Right lung (tissue), 5 donors: Measurements from ENCODE around the gene OSBPL2. TPM values are rescaled to one million over a fixed set of nuclear protein-coding genes. Genes with fewer than 3 reads are reported as not detected.

Experiments used
- DNase-seq, 2 donors: peaks; one replicate each; pipeline ENCODE4 v3.0.0-alpha.2; 2013
- polyA plus RNA-seq, 5 donors: library from polyadenylated mRNA; unstranded; fragments of 120-200 nt; gene quantifications; one replicate each; pipeline versions ENCODE4 v1.2.1 to v1.2.3, GENCODE V29; 2013; ENCODE audit warnings: inconsistent platforms in 1 of 5, low replicate concordance in 1 of 5; ENCODE audit not compliant: insufficient read length in 5 of 5, insufficient read depth in 1 of 5

Gene OSBPL2
- polyA plus RNA-seq, 5 donors, result 25.8 to 32.7 (median 29.1) TPM

DNA sequence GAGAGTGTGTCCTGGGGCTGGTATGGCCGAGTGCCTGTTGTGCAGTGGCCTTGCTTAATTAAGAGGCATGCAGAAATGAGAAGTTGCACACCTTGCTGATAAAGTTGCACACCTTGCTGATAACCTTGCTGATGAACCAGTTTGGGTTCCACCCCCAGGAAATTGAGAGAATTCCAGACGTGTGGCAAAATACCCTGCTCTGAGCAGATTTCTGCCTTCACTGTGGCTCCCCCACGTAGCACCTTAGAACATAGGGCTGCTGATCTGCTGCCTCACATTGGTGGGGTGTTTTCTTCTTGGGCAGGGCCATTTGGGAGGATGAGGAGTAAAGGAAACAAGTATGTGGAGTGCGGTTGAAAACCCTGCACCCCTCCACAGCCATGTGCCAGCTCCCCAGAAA, 42.0 kb downstream of the OSBPL2 start:
- no peak for DNase-seq

GRCh38 chr20:62281161-62281933, 43.0 kb downstream of the OSBPL2 start:
- DNase-seq, result no peak

DNA sequence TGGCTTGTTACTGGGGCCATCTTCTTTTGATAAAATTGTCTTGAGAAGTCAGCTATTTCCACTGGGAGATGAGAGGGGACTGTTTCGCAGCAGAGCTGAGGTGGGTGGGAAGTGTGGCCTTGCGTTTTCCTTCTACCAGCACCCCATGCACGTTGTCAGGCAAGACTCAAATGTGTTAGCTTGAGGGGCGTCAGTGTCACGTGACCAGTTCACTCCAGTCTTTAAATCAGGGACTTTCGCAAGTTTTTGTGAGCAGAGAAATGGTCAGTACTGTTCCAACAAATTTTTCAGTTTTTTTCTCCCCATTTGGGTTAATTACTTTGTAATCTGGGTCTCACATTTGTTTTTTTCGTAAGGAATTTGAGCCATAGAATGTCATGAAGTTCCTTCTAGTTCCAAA, 43.8 kb downstream of the OSBPL2 start:
- no peak for DNase-seq

GRCh38 chr20:62282877-62283503, 44.7 kb downstream of the OSBPL2 start:
- DNase-seq, result no peak

- DNase-seq, result no peak
Observed at GRCh38 chr20:62284448-62284847, 46.1 kb downstream of the OSBPL2 start.

DNA sequence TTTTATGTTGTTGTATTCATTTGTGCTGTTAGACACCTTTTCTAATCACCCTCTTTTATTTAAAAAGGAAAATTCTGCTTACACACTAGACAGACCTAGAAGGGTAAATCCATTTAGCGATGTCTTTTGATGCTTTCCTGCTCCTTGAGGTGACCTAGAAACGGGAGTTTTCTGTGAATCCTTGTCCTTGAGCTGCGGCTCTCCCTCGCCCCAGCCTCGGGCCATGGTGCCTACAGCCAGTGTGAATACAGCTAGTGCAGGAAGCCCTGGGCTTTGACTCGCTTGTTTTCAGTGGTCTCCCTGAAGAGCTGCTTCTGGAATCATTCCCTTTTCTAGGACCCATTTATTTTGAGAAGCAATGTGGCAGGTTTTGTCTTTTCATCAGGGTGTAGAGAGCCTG, 46.8 kb downstream of the OSBPL2 start:
- DNase-seq, result no peak

DNA sequence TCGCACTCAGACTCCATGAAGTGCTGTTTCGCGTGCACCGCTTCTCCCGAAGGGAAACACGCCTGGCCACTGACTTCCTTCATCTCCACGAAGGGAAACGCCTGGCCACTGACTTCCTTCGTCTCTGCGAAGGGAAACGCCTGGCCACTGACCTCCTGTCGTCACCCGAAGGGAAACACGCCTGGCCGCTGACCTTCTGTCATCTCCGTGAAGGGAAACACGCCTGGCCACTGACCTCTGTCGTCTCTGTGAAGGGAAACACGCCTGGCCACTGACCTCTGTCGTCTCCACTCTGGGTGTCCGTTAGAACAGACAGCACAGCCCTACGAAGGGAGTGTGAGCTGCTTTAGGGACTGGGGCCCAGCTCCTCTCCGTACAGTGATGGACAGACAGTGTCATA, 47.4 kb downstream of the OSBPL2 start:
- DNase-seq, result peak; percentile 29 to 46

- DNase-seq, result no peak
Observed at GRCh38 chr20:62286493-62287064, 48.3 kb downstream of the OSBPL2 start.

DNA sequence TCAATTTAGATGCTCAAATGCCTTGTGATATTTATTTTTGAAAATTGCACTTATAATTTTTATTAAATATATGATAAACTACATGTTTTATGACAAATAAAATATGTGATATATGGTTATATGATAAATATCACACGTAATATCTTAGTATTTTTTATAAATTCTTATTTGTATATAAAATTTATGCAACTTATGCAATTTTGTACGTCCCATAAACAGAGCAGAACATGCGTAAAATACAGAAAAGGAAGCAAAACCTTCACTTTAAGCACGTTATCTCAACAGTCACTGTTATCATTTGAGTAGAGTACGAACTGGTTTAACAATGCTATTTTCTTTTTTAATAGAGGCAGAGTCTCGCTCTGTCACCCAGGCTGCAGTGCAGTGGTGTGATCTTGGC, 48.8 kb downstream of the OSBPL2 start:
- DNase-seq, result no peak

DNA sequence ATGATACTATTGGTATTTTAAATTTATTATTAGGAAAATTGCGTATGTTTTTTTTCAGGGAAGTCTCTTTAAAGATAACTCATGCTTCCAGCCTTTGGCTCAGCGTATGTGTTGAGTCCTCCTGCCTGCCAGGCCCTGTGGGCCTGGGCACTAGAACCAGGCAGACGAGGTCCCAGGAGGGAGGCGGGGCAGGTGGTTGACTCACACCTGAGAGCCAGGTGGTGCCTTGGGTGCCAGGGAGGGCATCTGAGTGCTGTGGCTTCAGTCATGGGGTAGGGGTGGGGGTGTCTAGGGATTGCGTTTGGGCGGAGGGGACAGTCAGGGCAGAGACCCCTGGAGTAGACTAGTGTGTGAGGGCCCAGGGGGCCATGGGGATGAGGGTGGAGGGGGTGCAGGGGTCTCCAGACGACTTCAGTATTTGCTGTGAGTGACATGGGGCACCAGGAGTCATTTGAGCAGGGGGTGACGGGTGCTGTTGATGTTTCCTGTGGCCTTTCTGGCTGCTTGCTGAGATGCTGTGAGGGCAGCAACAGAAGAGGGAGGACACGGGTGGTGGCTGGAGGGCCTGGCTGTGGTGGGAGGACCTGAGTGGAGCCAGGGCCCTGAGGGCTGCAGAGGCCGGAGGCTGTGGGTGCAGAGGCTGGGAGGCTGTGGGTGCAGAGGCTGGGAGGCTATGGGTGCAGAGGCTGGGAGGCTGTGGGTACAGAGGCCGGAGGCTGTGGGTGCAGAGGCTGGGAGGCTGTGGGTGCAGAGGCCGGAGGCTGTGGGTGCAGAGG, 49.6 kb downstream of the OSBPL2 start:
- DNase-seq, result no peak

GRCh38 chr20:62288535-62289105, 50.3 kb downstream of the OSBPL2 start:
- DNase-seq, result no peak

GRCh38 chr20:62289131-62289530, 50.8 kb downstream of the OSBPL2 start:
- no peak for DNase-seq

GRCh38 chr20:62289898-62290297, 51.6 kb downstream of the OSBPL2 start:
- DNase-seq, result no peak

DNA sequence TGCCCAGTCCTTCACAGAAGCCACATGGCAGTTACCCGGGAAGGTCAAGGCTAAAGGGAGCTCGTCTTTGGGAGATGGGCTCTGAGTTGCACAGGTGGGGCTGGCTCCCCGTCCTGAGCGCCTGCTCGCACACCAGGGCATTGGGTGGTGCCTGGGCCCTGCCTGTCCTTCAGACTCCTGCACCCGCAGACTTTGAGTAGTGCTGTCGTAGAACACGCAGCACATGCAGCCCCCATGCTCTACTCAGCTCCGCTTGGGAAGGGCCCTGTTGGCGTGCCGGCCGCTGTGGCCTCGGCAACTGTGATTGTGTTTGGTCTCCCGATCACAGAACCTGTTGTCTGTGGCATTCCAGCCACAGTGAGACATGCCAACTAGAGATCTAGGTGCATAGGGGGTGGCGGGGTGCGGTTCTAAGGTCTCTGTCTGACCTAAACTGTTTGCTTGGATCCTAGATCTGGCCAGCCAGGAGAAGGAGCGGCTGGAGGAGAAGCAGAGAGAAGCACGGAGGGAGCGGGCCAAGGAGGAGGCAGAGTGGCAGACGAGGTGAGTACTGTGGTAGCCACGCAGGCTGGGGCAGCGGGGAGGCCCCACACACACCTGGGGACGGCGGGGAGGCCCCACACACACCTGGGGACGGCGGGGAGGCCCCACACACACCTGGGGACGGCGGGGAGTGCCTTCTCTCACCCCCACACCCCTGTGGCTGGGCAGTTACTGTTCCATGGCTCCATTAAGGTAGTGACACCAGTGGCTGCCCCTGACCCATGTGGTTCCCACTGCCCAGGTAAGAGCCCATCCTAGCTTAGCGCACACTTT, 53.1 kb downstream of the OSBPL2 start:
- DNase-seq, result no peak

- no peak for DNase-seq
Observed at GRCh38 chr20:62292108-62292507, 53.8 kb downstream of the OSBPL2 start.

DNA sequence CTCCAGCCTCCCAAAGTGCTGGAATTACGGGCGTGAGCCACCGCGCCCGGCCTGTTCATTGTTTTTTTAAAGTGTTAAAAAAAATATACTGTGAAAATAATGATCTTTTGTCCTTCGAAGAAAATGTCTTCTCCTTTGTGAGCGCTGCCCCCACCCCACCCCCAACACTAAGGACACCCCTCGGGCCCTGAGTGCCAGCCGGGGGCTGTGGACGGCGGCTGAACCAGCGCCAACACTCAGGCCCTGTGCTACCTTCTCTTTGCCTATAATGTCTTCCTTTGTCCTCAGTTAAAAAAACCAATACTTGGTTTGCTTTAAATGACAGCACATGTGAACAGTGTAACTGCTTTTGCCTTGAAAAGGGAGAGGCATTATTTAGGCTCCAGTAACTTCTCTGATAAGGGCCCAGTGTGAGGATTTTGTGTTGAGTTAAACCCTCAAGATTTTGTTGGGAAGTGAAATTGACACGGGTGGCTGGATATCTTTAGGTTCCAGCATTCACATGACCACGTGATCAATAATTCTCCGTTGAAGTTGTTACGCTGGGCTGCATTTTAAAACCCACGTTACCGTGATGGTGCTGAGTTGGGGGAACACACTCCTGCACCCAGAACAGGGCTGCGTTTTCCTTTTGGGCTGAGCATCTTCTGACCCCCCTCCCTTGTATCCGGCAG, 54.9 kb downstream of the OSBPL2 start:
- no peak for DNase-seq

GRCh38 chr20:62293946-62294345, 55.6 kb downstream of the OSBPL2 start:
- DNase-seq, result no peak

- no peak for DNase-seq
Observed at GRCh38 chr20:62294516-62294915, 56.2 kb downstream of the OSBPL2 start.

DNA sequence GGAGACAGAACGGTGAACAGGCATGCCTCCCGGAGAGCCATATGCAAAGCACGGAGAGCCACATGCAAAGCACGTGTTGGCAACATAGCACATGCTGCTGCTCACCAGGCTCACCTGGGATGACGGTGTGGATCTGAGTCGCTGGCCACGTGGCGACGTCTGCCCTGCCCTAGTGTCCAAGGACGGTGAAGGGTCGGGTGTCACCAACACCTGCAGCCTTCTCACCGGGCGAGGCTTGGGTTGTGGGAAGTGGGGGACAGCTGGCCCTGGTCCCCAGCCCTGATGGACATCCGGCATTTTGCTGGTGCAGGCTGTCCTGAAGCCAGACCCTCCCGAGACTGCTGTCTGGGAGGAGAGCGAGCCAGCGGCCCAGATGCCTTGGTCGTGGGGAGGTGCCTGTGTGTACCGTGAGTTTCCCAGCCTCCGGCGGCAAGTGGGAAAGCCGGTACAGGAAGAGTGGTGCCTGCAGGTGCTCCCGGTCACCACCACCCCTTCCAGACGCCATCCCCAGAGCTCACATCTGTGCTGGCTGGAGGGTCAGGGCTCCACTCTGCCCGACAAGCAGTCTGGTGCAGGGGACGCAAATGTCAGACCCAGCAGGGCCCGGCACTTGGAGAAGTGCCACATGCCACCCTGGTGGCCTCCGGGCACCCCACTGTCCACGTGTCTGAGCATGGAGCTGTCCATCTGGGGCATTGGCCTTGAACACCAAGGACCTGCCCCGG, 58.6 kb downstream of the OSBPL2 start:
- no peak for DNase-seq
